SK-N-MC (cell line): Measurements from ENCODE around the gene TMEM214.

Source experiments
- EZH2 ChIP-seq: fragments of 200-600 bp; sonication (generic); IDR thresholded peaks from one replicate; pipeline ENCODE4 v1.6.1; 2017; ENCODE audit warnings: antibody characterized with exemption
- POLR2AphosphoS5 ChIP-seq: IDR thresholded peaks from 2 replicates; pipeline ENCODE4 v1.6.1; 2012; ENCODE audit warnings: mild to moderate bottlenecking, low read depth, low read length, borderline replicate concordance

- TF ChIP-seq EZH2 (no peak), POLR2AphosphoS5 (no peak)
These were observed 50.1 kb downstream of the TMEM214 start for GRCh38 chr2:27082773-27083409.
